Gastroesophageal sphincter (tissue), 3 donors: Measurements from ENCODE around the gene IRF2BP2.

Experiments
- EP300 ChIP-seq: sonication (generic); formaldehyde crosslinking; IDR thresholded peaks from one replicate; pipeline ENCODE4 v1.6.1; 2017; ENCODE audit warnings: antibody characterized with exemption, mild to moderate bottlenecking
- POLR2A ChIP-seq, 2 donors: fragments of 450-650 bp; IDR thresholded peaks; one replicate each; pipeline ENCODE4 v1.6.1; 2017; ENCODE audit warnings: antibody characterized with exemption in 2 of 2, mild to moderate bottlenecking in 2 of 2, moderate library complexity in 1 of 2
- POLR2AphosphoS5 ChIP-seq: sonication (generic); formaldehyde crosslinking; IDR thresholded peaks from one replicate; pipeline ENCODE4 v1.6.1; 2017; ENCODE audit warnings: antibody characterized with exemption
- TF ChIP-seq, protein P1 (sequence below), 4 experiments: fragments of 200-600 bp in 2 of 4; fragments of 450-650 bp in 2 of 4; sonication (generic) in 1 of 4; IDR thresholded peaks; one replicate each; pipeline ENCODE4 v1.5.1; 2017 to 2019; ENCODE audit warnings: antibody characterized with exemption in 4 of 4, mild to moderate bottlenecking in 2 of 4, moderate library complexity in 2 of 4

DNA sequence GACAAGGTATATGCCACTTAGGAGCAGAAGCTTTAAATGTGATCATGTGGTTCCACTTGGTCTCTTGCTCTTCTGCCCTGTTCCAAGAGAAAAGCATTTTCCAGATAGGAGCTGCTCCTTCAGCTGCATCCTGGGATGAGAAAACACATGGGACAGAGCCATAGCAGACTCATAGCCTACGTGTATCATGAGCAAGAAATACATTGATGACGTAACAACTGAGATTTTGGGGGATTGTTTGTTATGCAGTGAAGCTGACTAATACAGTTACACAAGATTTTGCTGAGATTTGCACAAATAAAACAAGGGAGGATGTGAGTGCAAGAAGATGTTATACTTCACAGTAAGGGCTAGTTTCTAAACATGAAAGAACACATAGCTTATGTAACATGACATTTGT lies 36.0 kb upstream of the IRF2BP2 start:
- TF ChIP-seq, protein P1, sequence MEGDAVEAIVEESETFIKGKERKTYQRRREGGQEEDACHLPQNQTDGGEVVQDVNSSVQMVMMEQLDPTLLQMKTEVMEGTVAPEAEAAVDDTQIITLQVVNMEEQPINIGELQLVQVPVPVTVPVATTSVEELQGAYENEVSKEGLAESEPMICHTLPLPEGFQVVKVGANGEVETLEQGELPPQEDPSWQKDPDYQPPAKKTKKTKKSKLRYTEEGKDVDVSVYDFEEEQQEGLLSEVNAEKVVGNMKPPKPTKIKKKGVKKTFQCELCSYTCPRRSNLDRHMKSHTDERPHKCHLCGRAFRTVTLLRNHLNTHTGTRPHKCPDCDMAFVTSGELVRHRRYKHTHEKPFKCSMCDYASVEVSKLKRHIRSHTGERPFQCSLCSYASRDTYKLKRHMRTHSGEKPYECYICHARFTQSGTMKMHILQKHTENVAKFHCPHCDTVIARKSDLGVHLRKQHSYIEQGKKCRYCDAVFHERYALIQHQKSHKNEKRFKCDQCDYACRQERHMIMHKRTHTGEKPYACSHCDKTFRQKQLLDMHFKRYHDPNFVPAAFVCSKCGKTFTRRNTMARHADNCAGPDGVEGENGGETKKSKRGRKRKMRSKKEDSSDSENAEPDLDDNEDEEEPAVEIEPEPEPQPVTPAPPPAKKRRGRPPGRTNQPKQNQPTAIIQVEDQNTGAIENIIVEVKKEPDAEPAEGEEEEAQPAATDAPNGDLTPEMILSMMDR (IDR thresholded peaks at IDR 0.05): no peak
- TF ChIP-seq POLR2A (IDR thresholded peaks at IDR 0.05): no peak
- TF ChIP-seq POLR2AphosphoS5: no peak
- TF ChIP-seq EP300: no peak
